Measurements from ENCODE around the gene LINGO1. TPM values are rescaled to one million over a fixed set of nuclear protein-coding genes. Genes with fewer than 3 reads are reported as not detected.

The LINGO1 gene
- polyA plus RNA-seq, 1 of the 3 experiments (the other 2 are of a cell fraction): 0.56 TPM

GRCh38 chr15:77605547-77605946 is 27.2 kb downstream of the LINGO1 start:
- WGBS (ENCODE audit: low lambda C conversion rate): 79% methylated on average over 4 of the region's 6 CpGs
- ChIA-PET CTCF (interaction anchor here (1.1 to 9.5 kb wide), 6 partner anchors 12 to 216 kb away, joined by 3 to 99 read pairs (median 10); partner anchors contain the start of gene LINGO1), POLR2A (no interaction called here)
- Histone ChIP-seq H3K9me2 (no peaks in the 10 kb centered on the region), H3K36me3 (replicated peaks in 1 of 2; ENCODE audit: control insufficient read depth in 1 of 2, insufficient read depth in 2 of 2, low read length in 1 of 2) (no peaks in the 10 kb centered on the region), H3K27me3 (ENCODE audit: insufficient read depth) (no peaks in the 10 kb centered on the region), H3F3A (replicated peaks; ENCODE audit: insufficient read depth) (peaks cover 5% of the 10 kb centered on the region), H3K4me1 (ENCODE audit: control insufficient read depth in 1 of 2, insufficient read depth in 2 of 2, low read depth in 1 of 2, low read length in 1 of 2) (peaks cover 11 to 70% of the 10 kb centered on the region in 2 experiments; a peak in 2 of 4 replicates), H3K4me3 (ENCODE audit: low read depth in 2 of 2, low read length in 1 of 2) (no peak overlapping the region), H3K9me3 (no peaks in the 10 kb centered on the region), H3K4me2 (no peak overlapping the region), H3K9ac (no peak overlapping the region), H3K27ac (ENCODE audit: low read depth in 2 of 2, low read length in 1 of 2) (peak overlapping the region in 1 of 2 experiments; percentile 86; a peak in 2 of 4 replicates), H2AFZ (ENCODE audit: low read depth) (no peak overlapping the region), H4K20me1 (ENCODE audit: insufficient read depth) (no peaks in the 10 kb centered on the region), H3K79me2 (ENCODE audit: insufficient read depth) (no peaks in the 10 kb centered on the region)
- TF ChIP-seq IRF3 (IDR thresholded peaks at IDR 0.05; ENCODE audit: low read depth, low read length): no peak
- TF ChIP-seq CTCF (IDR thresholded peaks at IDR 0.05): no peak
- no peak for TF ChIP-seq TCF12 (IDR thresholded peaks at IDR 0.05)
- peak; percentile 10 for TF ChIP-seq CHD2 (IDR thresholded peaks at IDR 0.05; ENCODE audit: low read length, partially characterized antibody)
- no peak for TF ChIP-seq FOXJ3 (CRISPR knock-in tag; IDR thresholded peaks at IDR 0.05)
- no peak for DNase-seq

GRCh38 chr15:77604973-77605372 is 27.7 kb downstream of the LINGO1 start:
- WGBS (ENCODE audit: low lambda C conversion rate): 65% methylated on average over 2 of the region's 2 CpGs
- Histone ChIP-seq H3K9ac (no peak overlapping the region), H3K27ac (ENCODE audit: low read depth in 2 of 2, low read length in 1 of 2) (peak overlapping the region in 1 of 2 experiments; percentile 86; a peak in 2 of 4 replicates), H3K36me3 (replicated peaks in 1 of 2; ENCODE audit: control insufficient read depth in 1 of 2, insufficient read depth in 2 of 2, low read length in 1 of 2) (no peaks in the 10 kb centered on the region), H3K4me2 (no peak overlapping the region), H3K9me2 (no peaks in the 10 kb centered on the region), H3K27me3 (ENCODE audit: insufficient read depth) (no peaks in the 10 kb centered on the region), H3K4me3 (ENCODE audit: low read depth in 2 of 2, low read length in 1 of 2) (peak overlapping the region in 1 of 2 experiments; percentile 22; a peak in 1 of 4 replicates), H3K9me3 (no peaks in the 10 kb centered on the region), H3F3A (replicated peaks; ENCODE audit: insufficient read depth) (peaks cover 5% of the 10 kb centered on the region), H4K20me1 (ENCODE audit: insufficient read depth) (no peaks in the 10 kb centered on the region), H2AFZ (ENCODE audit: low read depth) (no peak overlapping the region), H3K4me1 (ENCODE audit: control insufficient read depth in 1 of 2, insufficient read depth in 2 of 2, low read depth in 1 of 2, low read length in 1 of 2) (peaks cover 11 to 75% of the 10 kb centered on the region in 2 experiments; a peak in 2 of 4 replicates), H3K79me2 (ENCODE audit: insufficient read depth) (no peaks in the 10 kb centered on the region)
- DNase-seq: no peak
- POLR2A ChIA-PET: no interaction called here
- no peak for TF ChIP-seq SIN3A (IDR thresholded peaks at IDR 0.05; ENCODE audit: borderline replicate concordance, low read depth, low read length)
- 0 out of 2 replicates have a peak, but pooled peaks have one; percentile 22 for TF ChIP-seq RCOR1 (IDR thresholded peaks at IDR 0.05; ENCODE audit: low read length)
- CTCF ChIA-PET: interaction anchor here (1.1 to 9.5 kb wide), 7 partner anchors 12 to 217 kb away, joined by 3 to 99 read pairs (median 8); partner anchors contain the start of gene LINGO1

All from SK-N-SH (cell line).